ACHN (cell line): ENCODE results near the gene MAN1A1.
"Not testable (repeated sequence)": the region's sequence is repeated elsewhere in the genome, so short reads cannot be mapped to it uniquely, and the experiment has no call there.

Experiments
- DNase-seq: peaks from one replicate; pipeline ENCODE4 v3.0.0-alpha.2; 2015
- in situ Hi-C: cut with HindIII; loops from 2 replicates; pipeline ENCODE4 v1.10.0; 2017; ENCODE audit warnings: low sequenced_read_pairs, low pct_ligation_motif_present, low pct_unique_long_range_greater_than_20kb

The MAN1A1 gene

DNA sequence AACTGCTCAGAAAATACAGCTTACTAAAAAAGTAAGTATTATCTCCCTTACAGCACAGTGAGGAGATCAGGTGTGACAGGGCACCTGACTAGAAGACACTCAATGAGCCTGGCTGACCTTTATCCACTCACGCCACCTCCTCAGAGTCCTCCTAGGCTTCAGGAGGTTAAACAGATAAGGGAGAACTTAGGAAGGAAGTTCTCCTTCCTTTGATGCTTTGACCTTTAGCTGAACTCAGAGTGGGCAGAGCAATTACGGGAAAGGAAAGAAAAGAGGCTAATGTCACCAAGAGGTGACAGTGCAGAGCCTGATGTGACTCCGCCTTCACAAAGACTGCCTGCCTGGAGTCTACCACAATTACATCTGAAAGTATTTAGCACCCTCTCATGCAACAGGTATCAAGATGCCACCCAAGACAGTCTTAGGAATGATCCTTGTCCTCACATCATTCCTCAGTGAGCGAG, 36.7 kb downstream of the MAN1A1 start:
- in situ Hi-C loops, result no loop called here
- DNase-seq, result no peak

GRCh38 chr6:119312441-119312840, 37.1 kb downstream of the MAN1A1 start:
- no peak for DNase-seq
- in situ Hi-C loops, result no loop called here

DNA sequence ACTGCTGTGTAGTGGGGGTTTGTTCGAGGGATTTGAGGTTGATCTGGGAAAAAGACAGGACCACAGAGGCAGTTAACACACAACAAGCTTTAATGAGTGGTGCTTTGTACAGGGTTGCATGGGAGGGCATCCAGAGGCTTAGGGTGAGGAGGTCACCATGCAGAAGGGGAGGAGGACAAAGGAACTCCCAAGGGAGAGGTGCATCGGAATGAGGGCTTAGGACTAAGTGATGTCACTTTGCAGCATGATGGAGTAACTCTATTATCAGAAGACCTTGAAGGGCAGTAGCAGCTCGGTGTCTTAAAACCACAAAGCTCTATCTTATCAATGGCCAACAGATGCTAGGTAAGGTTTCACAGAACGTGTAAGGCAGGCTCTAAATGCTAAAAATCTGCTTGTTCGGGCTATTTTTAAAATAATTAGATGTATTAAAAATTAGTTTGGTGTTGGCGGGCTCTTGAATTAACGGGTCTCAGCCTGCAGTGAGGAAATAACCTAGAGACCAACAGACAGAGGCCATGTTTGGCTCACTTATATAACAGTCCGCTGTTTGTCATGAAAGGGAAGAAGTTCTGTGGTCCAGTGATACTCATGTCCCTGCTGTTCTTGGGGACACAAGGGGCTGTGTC, 37.9 kb downstream of the MAN1A1 start:
- no peak for DNase-seq

GRCh38 chr6:119310486-119311036, 39.0 kb downstream of the MAN1A1 start:
- no peak for DNase-seq
- in situ Hi-C loops, result no loop called here

More for the DNA sequence above, 37.9 kb downstream of the MAN1A1 start:
- in situ Hi-C loops, result no loop called here

DNA sequence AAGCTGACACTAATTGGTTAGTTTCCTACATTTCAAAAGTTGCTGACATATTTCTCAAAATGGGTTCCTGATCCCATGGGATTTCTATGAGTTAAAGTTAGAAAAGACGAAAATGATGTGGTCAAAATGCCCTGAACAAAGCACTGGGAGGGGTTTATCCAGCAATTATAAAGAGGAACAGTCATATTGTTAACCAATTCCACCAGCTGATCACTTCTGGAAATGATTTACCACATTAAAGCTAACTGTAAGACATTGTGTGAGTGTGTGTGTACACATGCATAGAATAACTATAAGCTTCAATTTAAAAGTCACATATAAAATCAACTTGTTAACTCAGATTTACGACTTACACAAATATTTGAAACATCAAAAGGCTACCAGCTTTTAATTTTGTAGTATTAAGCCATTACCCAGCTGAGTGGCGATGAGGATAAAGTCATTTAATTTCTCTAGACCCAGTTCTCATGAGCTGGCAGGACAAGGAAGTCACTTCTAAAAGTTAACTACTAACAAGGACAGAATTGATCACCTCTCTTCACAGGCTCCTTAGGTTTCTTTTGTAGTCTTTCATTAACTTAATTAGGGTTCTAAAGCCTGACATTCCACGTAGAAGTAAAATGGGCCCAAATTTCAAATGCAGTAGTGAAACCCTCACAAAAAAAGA, 40.4 kb downstream of the MAN1A1 start:
- DNase-seq, result peak; percentile 0
- in situ Hi-C loops, result no loop called here

GRCh38 chr6:119308048-119308570, 41.5 kb downstream of the MAN1A1 start:
- peak; percentile 34 for DNase-seq
- in situ Hi-C loops, result no loop called here

DNA sequence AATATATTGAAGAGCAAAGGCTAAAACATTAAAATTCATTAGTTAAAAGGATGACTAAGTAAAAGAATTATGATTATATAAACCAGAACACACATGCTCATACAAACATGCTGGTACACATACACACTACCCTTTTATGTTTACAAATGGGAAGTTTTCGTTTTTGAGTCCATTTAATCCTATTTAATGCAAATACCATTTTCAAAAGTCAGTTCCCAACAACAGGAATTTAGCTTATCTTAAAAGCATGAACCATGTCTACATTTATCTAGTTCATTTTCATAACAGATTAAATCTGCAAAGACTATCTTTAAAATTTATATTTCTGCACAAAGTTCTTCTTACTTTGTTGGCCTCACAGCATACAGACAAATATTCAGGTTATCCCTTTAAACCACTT, 42.5 kb downstream of the MAN1A1 start:
- in situ Hi-C loops, result no loop called here
- DNase-seq, result no peak

DNA sequence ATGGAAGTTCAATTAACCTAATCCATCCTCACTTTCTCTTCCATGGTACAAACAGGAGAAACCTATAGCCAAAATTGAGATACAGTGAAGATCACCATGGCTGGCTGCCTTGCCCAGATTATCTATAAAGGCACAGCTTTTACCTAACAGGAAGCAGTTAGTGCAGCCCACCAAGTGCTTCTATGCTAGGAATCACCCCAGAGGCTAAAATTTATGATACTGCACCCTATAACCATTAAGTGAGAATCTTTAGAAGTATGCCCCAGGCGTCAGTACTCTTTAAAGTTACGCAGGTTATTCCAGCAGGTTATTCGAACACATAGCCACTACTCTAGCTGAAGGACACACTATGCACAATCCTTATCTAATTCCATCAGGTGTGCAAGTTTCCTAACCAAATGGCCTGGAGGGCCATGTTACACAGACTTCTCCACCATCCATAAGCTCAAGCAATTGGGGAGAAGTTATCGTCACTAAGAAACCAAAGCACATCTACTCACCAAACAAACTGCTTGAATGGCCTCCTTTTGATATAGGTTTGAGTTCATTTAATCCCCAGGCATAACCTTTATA, 43.1 kb downstream of the MAN1A1 start:
- no peak for DNase-seq
- in situ Hi-C loops, result no loop called here

DNA sequence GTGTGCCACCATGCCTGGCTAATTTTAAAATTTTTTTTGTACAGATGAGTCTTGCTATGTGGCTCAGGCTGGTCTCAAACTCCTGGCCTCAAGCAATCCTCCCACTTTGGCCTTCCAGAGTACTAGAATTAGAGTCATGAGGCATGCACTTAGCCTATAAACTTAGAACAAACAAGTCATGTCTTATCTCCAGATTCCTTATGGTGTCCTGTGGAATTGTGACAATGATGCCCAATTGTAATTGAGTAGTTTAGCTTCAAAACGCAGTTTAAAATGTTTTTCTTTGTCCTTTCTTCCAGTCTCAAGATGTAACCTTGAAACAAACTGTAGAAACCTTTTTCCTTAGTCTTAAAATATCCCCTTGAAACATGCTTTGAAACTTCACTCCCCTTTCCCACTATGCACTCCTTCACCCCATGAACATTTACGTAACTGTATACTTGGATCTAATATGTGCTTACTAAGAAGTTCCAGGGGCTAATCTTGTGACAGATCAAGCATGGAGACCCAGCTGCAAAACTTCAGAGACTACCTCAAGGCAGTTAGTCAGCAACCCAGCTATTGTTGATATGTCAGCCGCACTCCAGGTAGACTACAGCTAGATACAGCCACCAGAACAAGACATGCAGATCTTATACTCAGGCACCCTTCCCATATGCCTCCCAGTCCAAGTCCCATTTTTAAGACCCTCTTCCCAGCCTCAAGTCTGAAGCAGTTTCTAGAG, 46.2 kb downstream of the MAN1A1 start:
- DNase-seq, result no peak
- in situ Hi-C loops, result no loop called here

DNA sequence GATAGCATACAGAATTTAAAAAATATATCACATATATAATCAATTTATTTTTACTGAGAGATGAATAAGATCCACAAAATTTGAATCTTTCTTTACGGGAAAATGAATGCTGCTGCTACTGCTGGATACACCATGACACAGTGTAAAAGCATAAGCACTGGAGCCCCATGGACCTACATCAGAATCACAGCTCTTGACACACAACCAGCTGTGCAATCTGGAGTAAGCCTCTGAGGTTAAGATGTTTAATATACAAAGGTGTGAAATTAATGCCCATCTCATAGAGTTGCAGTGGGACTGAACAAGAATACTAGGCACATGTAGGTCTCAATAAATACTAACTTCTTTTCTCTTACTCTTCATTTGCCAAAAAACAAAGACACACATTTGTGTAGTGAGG, 48.1 kb downstream of the MAN1A1 start:
- in situ Hi-C loops, result no loop called here
- DNase-seq, result no peak

GRCh38 chr6:119299694-119300093, 49.9 kb downstream of the MAN1A1 start:
- in situ Hi-C loops, result no loop called here
- DNase-seq, result no peak

DNA sequence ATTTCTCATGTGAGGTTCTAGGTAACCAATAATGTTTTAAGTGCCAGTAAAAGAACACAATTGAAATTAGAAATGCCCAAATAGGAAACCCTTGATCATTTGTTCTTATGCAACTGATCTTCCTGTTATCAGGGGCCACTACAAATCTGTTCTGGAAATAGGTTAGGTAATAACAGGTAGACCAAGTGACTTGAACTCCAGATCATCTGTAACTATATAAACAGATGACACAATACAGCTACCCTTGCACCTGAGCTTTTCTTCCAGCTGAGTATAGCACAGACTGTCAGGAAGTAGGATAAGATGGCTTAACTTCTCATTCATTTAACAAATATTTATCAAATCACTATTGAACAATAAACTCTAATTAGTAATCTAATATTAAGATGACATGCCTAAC, 52.5 kb downstream of the MAN1A1 start:
- DNase-seq, result no peak
- in situ Hi-C loops, result no loop called here

DNA sequence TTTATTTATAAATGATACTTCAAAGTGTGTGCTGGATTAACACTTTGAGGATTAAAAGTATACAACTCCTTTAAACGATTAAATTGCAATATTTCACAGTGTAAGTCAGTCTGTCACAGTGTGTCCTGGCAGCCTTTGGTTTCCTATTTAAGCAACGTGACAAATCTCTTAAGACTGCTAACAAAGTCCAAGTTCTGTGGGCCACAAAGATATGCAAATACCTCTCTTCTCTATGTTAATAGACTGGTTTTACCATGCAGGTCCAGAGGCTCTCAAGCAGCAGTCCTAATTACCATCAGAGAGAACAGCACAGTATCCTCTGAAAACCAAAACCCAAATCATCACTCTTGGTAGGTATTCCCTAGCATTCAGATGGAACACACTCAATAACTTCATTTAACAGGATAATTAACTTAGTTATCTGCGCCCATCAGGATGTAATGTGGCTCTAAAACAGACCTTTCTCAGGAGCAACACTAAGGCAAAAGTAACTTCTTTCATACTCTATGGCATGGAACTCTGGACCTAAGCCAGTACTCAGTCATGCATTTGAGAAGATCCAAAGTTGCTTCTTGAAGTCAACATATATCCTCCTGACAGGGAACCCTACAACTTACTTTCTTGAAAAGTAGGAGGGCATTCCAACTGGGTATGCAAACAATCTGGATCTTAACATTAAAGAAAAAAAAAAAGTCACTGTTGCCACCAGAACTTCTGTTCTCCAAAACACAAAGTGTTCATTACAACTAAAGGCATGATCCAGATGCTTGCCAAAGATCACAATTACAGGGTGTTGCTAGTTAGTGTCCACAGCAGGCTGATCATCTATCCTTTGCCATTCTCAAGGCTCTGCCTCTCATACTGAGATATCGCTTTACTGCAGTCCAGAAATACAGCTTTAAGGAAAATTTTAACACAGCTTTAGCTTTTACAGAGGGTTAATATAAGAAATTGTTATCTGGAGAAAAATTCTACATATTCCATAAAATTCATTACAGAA, 53.2 kb downstream of the MAN1A1 start:
- no peak for DNase-seq
- in situ Hi-C loops, result no loop called here

DNA sequence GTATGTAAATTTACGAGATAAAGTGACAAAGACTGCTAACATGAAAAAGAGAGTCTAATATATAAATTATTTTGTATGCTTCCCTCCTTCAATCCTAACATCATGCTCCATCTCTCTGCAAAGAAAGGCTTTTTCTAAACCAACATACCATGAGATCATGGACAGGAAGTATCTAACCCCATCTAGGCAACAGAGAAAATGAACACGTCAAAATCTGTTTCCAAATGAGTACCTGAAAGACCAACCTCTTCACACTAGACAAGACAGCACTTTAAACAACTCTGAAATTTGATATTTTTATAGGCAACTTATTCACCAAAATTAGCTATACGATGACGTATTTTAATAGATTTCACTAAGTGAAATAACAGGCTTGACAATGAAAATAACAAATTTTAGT, 54.6 kb downstream of the MAN1A1 start:
- in situ Hi-C loops, result no loop called here

DNA sequence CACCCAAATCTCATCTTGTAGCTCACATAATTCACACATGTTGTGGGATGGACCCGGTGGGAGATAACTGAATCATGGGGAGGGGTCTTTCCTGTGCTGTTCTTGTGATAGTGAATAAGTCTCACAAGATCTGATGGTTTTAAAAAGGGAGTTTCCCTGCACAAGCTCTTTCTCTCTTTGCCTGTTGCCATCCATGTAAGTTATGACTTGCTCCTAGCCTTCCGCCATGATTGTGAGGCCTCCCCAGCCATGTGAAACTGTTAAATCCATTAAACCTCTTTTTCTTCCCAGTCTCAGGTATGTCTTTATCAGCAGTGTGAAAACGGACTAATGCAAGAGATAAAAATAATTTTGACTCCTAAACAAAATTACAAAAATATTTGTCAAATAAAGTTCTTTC, 58.5 kb downstream of the MAN1A1 start:
- DNase-seq, in situ Hi-C loops: not testable (repeated sequence)

More for the DNA sequence above, 54.6 kb downstream of the MAN1A1 start:
- DNase-seq, result no peak

- no peak for DNase-seq
- in situ Hi-C loops, result no loop called here
Observed at GRCh38 chr6:119290306-119290705, 59.3 kb downstream of the MAN1A1 start.

GRCh38 chr6:119289651-119290050, 59.9 kb downstream of the MAN1A1 start:
- in situ Hi-C loops, result no loop called here
- DNase-seq, result no peak
